B cell (primary cell): ENCODE measurements around the gene RIPPLY2.

Experiments used
- CTCF ChIP-seq: fragments of 200-600 bp; IDR thresholded peaks from one replicate; pipeline ENCODE4 v1.8.0; 2022; ENCODE audit warnings: antibody characterized with exemption, mild to moderate bottlenecking
- EZH2 ChIP-seq: IDR thresholded peaks from 2 replicates; pipeline ENCODE4 v1.6.1; 2012; ENCODE audit warnings: borderline replicate concordance, low read depth, mild to moderate bottlenecking, moderate library complexity, low read length; ENCODE audit not compliant: insufficient read depth, poor library complexity, severe bottlenecking

- TF ChIP-seq CTCF (no peak), EZH2 (no peak)
These were observed 36.5 kb downstream of the RIPPLY2 start for GRCh38 chr6:83889621-83890020.
